ELR (cell line): ENCODE results near the gene IMPA2.

Experiments
- DNase-seq: peaks from one replicate; pipeline ENCODE4 v3.0.0-alpha.2; 2015; ENCODE audit warnings: low read depth

IMPA2 gene

GRCh38 chr18:11989966-11990380 lies 8.7 kb downstream of the IMPA2 start:
- no peak for DNase-seq

GRCh38 chr18:11990539-11990938 lies 9.2 kb downstream of the IMPA2 start:
- DNase-seq: no peak

- no peak for DNase-seq
Observed at GRCh38 chr18:11991021-11991795, 9.9 kb downstream of the IMPA2 start.

- no peak for DNase-seq
Observed at GRCh38 chr18:11992096-11992790, 10.9 kb downstream of the IMPA2 start.

GRCh38 chr18:11993264-11993916 lies 12.1 kb downstream of the IMPA2 start:
- no peak for DNase-seq

GRCh38 chr18:11994336-11994702 lies 13.0 kb downstream of the IMPA2 start:
- DNase-seq: peak; percentile 47

GRCh38 chr18:11994703-11995444 lies 13.6 kb downstream of the IMPA2 start:
- peak; percentile 35 for DNase-seq

GRCh38 chr18:11995445-11996189 lies 14.3 kb downstream of the IMPA2 start:
- DNase-seq: peak; percentile 76

- no peak for DNase-seq
Observed at GRCh38 chr18:11996190-11996754, 15.0 kb downstream of the IMPA2 start.

- no peak for DNase-seq
Observed at GRCh38 chr18:11996907-11997306, 15.6 kb downstream of the IMPA2 start.

GRCh38 chr18:11997466-11997865 lies 16.2 kb downstream of the IMPA2 start:
- DNase-seq: no peak

- no peak for DNase-seq
Observed at GRCh38 chr18:11998193-11998592, 16.9 kb downstream of the IMPA2 start.

- no peak for DNase-seq
Observed at GRCh38 chr18:11999429-11999828, 18.1 kb downstream of the IMPA2 start.

GRCh38 chr18:12000072-12000659 lies 18.9 kb downstream of the IMPA2 start:
- no peak for DNase-seq

- no peak for DNase-seq
Observed at GRCh38 chr18:12001421-12001820, 20.1 kb downstream of the IMPA2 start.

GRCh38 chr18:12003894-12004293 lies 22.6 kb downstream of the IMPA2 start:
- DNase-seq: no peak

- no peak for DNase-seq
Observed at GRCh38 chr18:12005538-12006487, 24.5 kb downstream of the IMPA2 start.

- DNase-seq: no peak
Observed at GRCh38 chr18:12006488-12006840, 25.2 kb downstream of the IMPA2 start.

- no peak for DNase-seq
Observed at GRCh38 chr18:12007063-12007462, 25.8 kb downstream of the IMPA2 start.
